K562 (cell line): Measurements from ENCODE around the gene MYO1A. TPM values are rescaled to one million over a fixed set of nuclear protein-coding genes. Genes with fewer than 3 reads are reported as not detected.

Experiments
- ATF2 ChIP-seq: sonication (generic); formaldehyde crosslinking; IDR thresholded peaks from 2 replicates; pipeline ENCODE4 v1.8.1; 2022; ENCODE audit warnings: missing genetic modification reagents
- HES1 ChIP-seq: fragments of 450-650 bp; IDR thresholded peaks from 2 replicates; pipeline ENCODE4 v1.6.1; 2016; ENCODE audit warnings: low read depth, mild to moderate bottlenecking, moderate library complexity
- HNRNPK ChIP-seq: fragments of 200-400 bp; formaldehyde crosslinking; IDR thresholded peaks from one replicate; pipeline ENCODE4 v1.6.1; 2018; ENCODE audit warnings: mild to moderate bottlenecking, low read depth, low read length; ENCODE audit not compliant: poor library complexity, severe bottlenecking
- NCOA1 ChIP-seq: fragments of 450-650 bp; IDR thresholded peaks from 2 replicates; pipeline ENCODE4 v1.6.1; 2016; ENCODE audit warnings: low read depth
- NFXL1 ChIP-seq: fragments of 450-650 bp; formaldehyde crosslinking; IDR thresholded peaks from 2 replicates; pipeline ENCODE4 v1.4.0; 2021; ENCODE audit warnings: mild to moderate bottlenecking
- OTX1 ChIP-seq: fragments of 450-650 bp; formaldehyde crosslinking; IDR thresholded peaks from 2 replicates; pipeline ENCODE4 v1.4.0; 2022; ENCODE audit warnings: mild to moderate bottlenecking
- PML ChIP-seq: IDR thresholded peaks from 2 replicates; pipeline ENCODE4 v1.6.1; 2012; ENCODE audit warnings: low read length, inconsistent platforms
- PRDM10 ChIP-seq: fragments of 450-650 bp; IDR thresholded peaks from 2 replicates; pipeline ENCODE4 v1.6.1; 2018; ENCODE audit not compliant: partially characterized antibody
- TFE3 ChIP-seq: fragments of 450-650 bp; formaldehyde crosslinking; IDR thresholded peaks from 2 replicates; pipeline ENCODE4 v1.4.0; 2020; ENCODE audit warnings: mild to moderate bottlenecking, mixed read lengths
- UBTF ChIP-seq, 2 experiments: IDR thresholded peaks; 2 replicates each; pipeline ENCODE4 v1.6.1; 2012; ENCODE audit warnings: improper control_type of control experiment in 2 of 2, low read depth in 2 of 2, low read length in 2 of 2, borderline replicate concordance in 1 of 2
- ZMIZ1 ChIP-seq, 2 experiments: fragments of 150-350 bp in 1 of 2; IDR thresholded peaks; 2 replicates each; pipeline ENCODE4 v1.6.1; 2012 to 2016; ENCODE audit warnings: low read depth in 2 of 2, low read length in 2 of 2, mild to moderate bottlenecking in 1 of 2, moderate library complexity in 1 of 2
- polyA plus RNA-seq, 8 experiments: library from polyadenylated mRNA; depleted of rRNA in 4 of 8; stranded (reverse) in 5 of 8; unstranded in 3 of 8; fragments of >200 nt; fragmentation: Nextera tagmentation in 2 of 8; fragmentation: Illumina TruSeq in 1 of 8; extraction: Ambion mirVana in 2 of 8; extraction: Trizol in 1 of 8; gene quantifications; 2 replicates each; pipeline versions ENCODE4 v1.2.1 to v1.2.3, GENCODE V29; 2011 to 2014; ENCODE audit warnings: inconsistent platforms in 1 of 8, missing spikeins in 1 of 8
- total RNA-seq, 7 experiments: library from RNA; depleted of rRNA in 6 of 7; stranded (reverse); fragments of >200 nt in 6 of 7; fragmentation: Illumina TruSeq in 2 of 7; extraction: Trizol in 2 of 7; gene quantifications; 2 replicates each; pipeline versions ENCODE4 v1.2.1 to v1.2.3, GENCODE V29; 2011 to 2021; ENCODE audit warnings: low replicate concordance in 1 of 7

MYO1A gene
- total and polyA plus RNA-seq, 9 of the 15 experiments (the other 6 are each of a cell fraction or from before 2014, with no cell fraction given), result 0.03 to 0.29 (median 0.14) TPM; not detected in 2

GRCh38 chr12:57039016-57039798 is 10.7 kb downstream of the MYO1A start (continued):
- peak in 1 of 2 experiments; percentile 58; a peak in 1 of 4 replicates for TF ChIP-seq ZMIZ1 (IDR thresholded peaks at IDR 0.05; ENCODE audit: low read depth in 2 of 2, low read length in 2 of 2)
- no peak for TF ChIP-seq OTX1
- no peak for TF ChIP-seq HNRNPK
- peak; percentile 87 for TF ChIP-seq PML
- TF ChIP-seq ATF2 (CRISPR knock-in tag), result no peak
- TF ChIP-seq UBTF (IDR thresholded peaks at IDR 0.05; ENCODE audit: borderline replicate concordance in 1 of 2, low read depth in 2 of 2, low read length in 2 of 2), result 0 out of 4 replicates have a peak, but pooled peaks of 1 of the 2 experiments have one; percentile 21
- TF ChIP-seq NFXL1 (CRISPR knock-in tag), result no peak
- no peak for TF ChIP-seq PRDM10
- TF ChIP-seq HES1, result no peak
- TF ChIP-seq TFE3, result no peak
- TF ChIP-seq NCOA1, result no peak
